Duodenal mucosa (tissue), 2 donors: Measurements from ENCODE around the gene SAMD10.

ENCODE experiments used
- H3K27ac ChIP-seq: one replicate; pipeline ENCODE4 v1.7.0; 2013; ENCODE audit warnings: low read depth, low read length
- H3K27me3 ChIP-seq, 2 donors: one replicate each; pipeline ENCODE4 v1.7.0; 2013; ENCODE audit warnings: low read length in 2 of 2, control low read depth in 1 of 2; ENCODE audit not compliant: insufficient read depth in 2 of 2, control insufficient read depth in 1 of 2
- H3K36me3 ChIP-seq, 2 donors: one replicate each; pipeline ENCODE4 v1.7.0; 2013; ENCODE audit warnings: low read length in 2 of 2, control low read depth in 1 of 2; ENCODE audit not compliant: insufficient read depth in 2 of 2, control insufficient read depth in 1 of 2
- H3K4me1 ChIP-seq, 2 donors: one replicate each; pipeline ENCODE4 v1.7.0; 2013; ENCODE audit warnings: low read length in 2 of 2, control low read depth in 1 of 2; ENCODE audit not compliant: insufficient read depth in 2 of 2, control insufficient read depth in 1 of 2
- H3K4me3 ChIP-seq, 2 donors: one replicate each; pipeline ENCODE4 v1.7.0; 2013; ENCODE audit warnings: low read length in 2 of 2, low read depth in 1 of 2
- H3K9ac ChIP-seq, 2 donors: one replicate each; pipeline ENCODE4 v1.7.0; 2013; ENCODE audit warnings: low read length in 2 of 2, low read depth in 1 of 2
- H3K9me3 ChIP-seq, 2 donors: one replicate each; pipeline ENCODE4 v1.7.0; 2013; ENCODE audit warnings: low read length in 2 of 2, control low read depth in 1 of 2; ENCODE audit not compliant: control insufficient read depth in 1 of 2

The SAMD10 gene

GRCh38 chr20:63940472-63941266 lies 38.8 kb downstream of the SAMD10 start:
- H3K27me3 ChIP-seq, result no peaks in the 10 kb centered on the region
- peaks cover 44 to 66% of the 10 kb centered on the region in 2 donors for H3K36me3 ChIP-seq
- H3K27ac ChIP-seq, result no peak overlapping the region
- no peaks in the 10 kb centered on the region for H3K9me3 ChIP-seq
- no peak overlapping the region for H3K4me3 ChIP-seq
- peaks cover 0 to 14% of the 10 kb centered on the region in 2 donors for H3K4me1 ChIP-seq
- no peak overlapping the region for H3K9ac ChIP-seq

GRCh38 chr20:63940071-63940471 lies 39.4 kb downstream of the SAMD10 start:
- peaks cover 0 to 14% of the 10 kb centered on the region in 2 donors for H3K4me1 ChIP-seq
- H3K27ac ChIP-seq, result no peak overlapping the region
- no peaks in the 10 kb centered on the region for H3K9me3 ChIP-seq
- H3K36me3 ChIP-seq, result peaks cover 44 to 66% of the 10 kb centered on the region in 2 donors
- no peak overlapping the region for H3K9ac ChIP-seq
- no peak overlapping the region for H3K4me3 ChIP-seq
- H3K27me3 ChIP-seq, result no peaks in the 10 kb centered on the region

GRCh38 chr20:63939061-63939935 lies 40.1 kb downstream of the SAMD10 start:
- Histone ChIP-seq H3K4me1 (peaks cover 0 to 14% of the 10 kb centered on the region in 2 donors), H3K27me3 (no peaks in the 10 kb centered on the region), H3K4me3 (no peak overlapping the region), H3K9ac (no peak overlapping the region), H3K27ac (no peak overlapping the region), H3K36me3 (peaks cover 44 to 64% of the 10 kb centered on the region in 2 donors), H3K9me3 (no peaks in the 10 kb centered on the region)

GRCh38 chr20:63937596-63937995 lies 41.8 kb downstream of the SAMD10 start:
- no peaks in the 10 kb centered on the region for H3K27me3 ChIP-seq
- H3K36me3 ChIP-seq, result peaks cover 36 to 53% of the 10 kb centered on the region in 2 donors
- H3K9me3 ChIP-seq, result no peaks in the 10 kb centered on the region

GRCh38 chr20:63935447-63935846 lies 44.0 kb downstream of the SAMD10 start:
- no peaks in the 10 kb centered on the region for H3K9me3 ChIP-seq

More at GRCh38 chr20:63937596-63937995, 41.8 kb downstream of the SAMD10 start:
- Histone ChIP-seq H3K27ac (no peak overlapping the region), H3K4me3 (no peak overlapping the region), H3K9ac (no peak overlapping the region), H3K4me1 (peaks cover 0 to 6% of the 10 kb centered on the region in 2 donors)

GRCh38 chr20:63934271-63935068 lies 45.0 kb downstream of the SAMD10 start:
- Histone ChIP-seq H3K27ac (no peak overlapping the region), H3K36me3 (peaks cover 51 to 60% of the 10 kb centered on the region in 2 donors), H3K9ac (no peak overlapping the region), H3K27me3 (no peaks in the 10 kb centered on the region), H3K9me3 (no peaks in the 10 kb centered on the region), H3K4me3 (no peak overlapping the region), H3K4me1 (no peaks in the 10 kb centered on the region)

More at GRCh38 chr20:63935447-63935846, 44.0 kb downstream of the SAMD10 start:
- H3K4me1 ChIP-seq, result no peaks in the 10 kb centered on the region
- H3K27me3 ChIP-seq, result no peaks in the 10 kb centered on the region
- no peak overlapping the region for H3K9ac ChIP-seq
- no peak overlapping the region for H3K27ac ChIP-seq
- no peak overlapping the region for H3K4me3 ChIP-seq
- peaks cover 49 to 62% of the 10 kb centered on the region in 2 donors for H3K36me3 ChIP-seq

GRCh38 chr20:63933646-63934045 lies 45.8 kb downstream of the SAMD10 start:
- H3K9me3 ChIP-seq, result no peaks in the 10 kb centered on the region
- no peak overlapping the region for H3K27ac ChIP-seq
- H3K9ac ChIP-seq, result no peak overlapping the region
- H3K4me1 ChIP-seq, result no peaks in the 10 kb centered on the region
- H3K4me3 ChIP-seq, result no peak overlapping the region
- no peaks in the 10 kb centered on the region for H3K27me3 ChIP-seq
- peaks cover 55 to 64% of the 10 kb centered on the region in 2 donors for H3K36me3 ChIP-seq

- Histone ChIP-seq H3K36me3 (peaks cover 62 to 72% of the 10 kb centered on the region in 2 donors), H3K9me3 (no peaks in the 10 kb centered on the region), H3K9ac (no peak overlapping the region), H3K4me3 (no peak overlapping the region), H3K27me3 (no peaks in the 10 kb centered on the region), H3K27ac (no peak overlapping the region), H3K4me1 (no peaks in the 10 kb centered on the region)
Measured at GRCh38 chr20:63932606-63933160, 46.8 kb downstream of the SAMD10 start.

- no peaks in the 10 kb centered on the region for H3K27me3 ChIP-seq
- H3K4me3 ChIP-seq, result no peak overlapping the region
- no peak overlapping the region for H3K27ac ChIP-seq
- no peak overlapping the region for H3K9ac ChIP-seq
- H3K4me1 ChIP-seq, result no peaks in the 10 kb centered on the region
- peaks cover 64 to 76% of the 10 kb centered on the region in 2 donors for H3K36me3 ChIP-seq
- no peaks in the 10 kb centered on the region for H3K9me3 ChIP-seq
Measured at GRCh38 chr20:63931735-63932134, 47.7 kb downstream of the SAMD10 start.
